ENCODE data around the gene SCYL1. TPM values are rescaled to one million over a fixed set of nuclear protein-coding genes. Genes with fewer than 3 reads are reported as not detected.

The SCYL1 gene
- total and polyA plus RNA-seq, 2 of the 4 experiments (the other 2 are of a cell fraction): 96.4 to 150 TPM

DNA sequence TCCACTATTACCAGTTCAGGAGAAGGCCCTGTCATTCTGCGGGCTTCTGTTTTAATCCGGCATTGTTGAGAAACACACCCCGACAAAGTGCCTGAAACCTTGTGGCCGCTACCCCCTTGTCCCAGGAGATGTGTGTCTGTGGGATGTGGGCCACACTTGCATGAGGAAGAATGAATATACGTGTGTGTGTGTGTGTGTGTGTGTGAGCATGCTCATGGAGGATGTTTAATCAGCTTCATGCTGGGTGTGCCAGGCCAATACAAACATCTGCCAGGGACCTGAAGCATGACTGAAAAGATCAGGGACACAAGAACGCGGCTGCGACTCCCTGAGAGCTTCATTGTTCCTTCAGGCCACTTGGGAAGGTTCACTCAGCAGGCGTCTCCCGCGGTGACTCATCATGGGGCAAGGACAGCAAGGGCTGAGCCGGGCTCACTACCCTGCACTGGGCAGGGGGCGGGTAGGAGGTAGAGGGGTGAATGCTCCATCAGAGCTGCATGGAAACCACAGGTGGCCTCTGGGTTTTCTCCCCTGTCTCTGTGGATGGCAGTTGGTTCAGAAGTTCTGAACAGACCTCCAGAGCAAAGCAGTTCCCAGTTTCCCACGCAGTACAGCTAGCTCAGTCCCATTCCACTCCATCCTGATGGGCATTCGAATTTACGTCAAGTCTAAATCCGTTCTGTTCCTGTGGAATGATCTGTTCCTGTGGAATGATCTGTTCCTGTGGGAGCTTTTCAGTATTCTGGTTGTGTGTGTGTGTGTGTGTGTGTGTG lies 33.1 kb upstream of the SCYL1 start:
- DNase-seq (peak; percentile 98), ATAC-seq (ENCODE audit: low read depth) (peak; percentile 4)
- Histone ChIP-seq H2BK15ac (ENCODE audit: low read depth, low read length) (peak overlapping the region; percentile 95), H3K36me3 (ENCODE audit: control insufficient read depth, insufficient read depth, low read length) (no peaks in the 10 kb centered on the region), H3K79me1 (ENCODE audit: low read depth in 1 of 2, low read length in 2 of 2) (peaks cover 12 to 60% of the 10 kb centered on the region in 2 experiments), H3K9me3 (ENCODE audit: control insufficient read depth, insufficient read depth, low read length) (no peaks in the 10 kb centered on the region), H2AK9ac (replicated peaks; ENCODE audit: low read depth, low read length, poor library complexity) (peak overlapping the region; percentile 93), H4K20me1 (ENCODE audit: insufficient read depth, low read length) (no peaks in the 10 kb centered on the region; the same call in 1 of the 2 replicates), H4K5ac (ENCODE audit: low read depth, low read length) (peak overlapping the region; percentile 92), H3K9me1 (ENCODE audit: insufficient read depth, low read length) (peaks cover 18% of the 10 kb centered on the region), H3K4me2 (ENCODE audit: low read depth, low read length) (peak overlapping the region; percentile 57), H3K4me3 (ENCODE audit: insufficient read depth, low read depth, low read length) (no peak overlapping the region), H3K4ac (ENCODE audit: low read depth, low read length) (peak overlapping the region; percentile 100), H2AFZ (replicated peaks; ENCODE audit: low read length, poor library complexity) (peak overlapping the region; percentile 63), H3K4me1 (ENCODE audit: control insufficient read depth, insufficient read depth, low read length) (peaks cover 56% of the 10 kb centered on the region), H2BK120ac (ENCODE audit: low read depth, low read length) (peak overlapping the region; percentile 99), H3K56ac (ENCODE audit: extremely low read depth, insufficient read depth, low read length) (peak overlapping the region; percentile 92), H2AK5ac (ENCODE audit: low read depth, low read length) (peak overlapping the region; percentile 100), H3K9ac (ENCODE audit: low read depth, low read length) (peak overlapping the region; percentile 56), H3K18ac (ENCODE audit: low read depth, low read length) (peak overlapping the region; percentile 91), H3K14ac (replicated peaks; ENCODE audit: low read depth, low read length) (peak overlapping the region; percentile 99), H4K91ac (ENCODE audit: insufficient read depth, low read depth, low read length) (peak overlapping the region; percentile 96), H3K23ac (ENCODE audit: low read depth, low read length) (peak overlapping the region; percentile 98), H3K27ac (ENCODE audit: insufficient read depth, low read length) (peak overlapping the region; percentile 98), H2BK20ac (ENCODE audit: low read depth, low read length) (peak overlapping the region; percentile 76), H3K27me3 (ENCODE audit: control insufficient read depth, insufficient read depth, low read length) (no peaks in the 10 kb centered on the region), H2BK5ac (ENCODE audit: low read depth, low read length, poor library complexity, severe bottlenecking) (peak overlapping the region; percentile 98), H4K8ac (ENCODE audit: low read depth in 2 of 2, low read length in 2 of 2) (peak overlapping the region; percentile 56 to 97)
- TF ChIP-seq BHLHE40 (IDR thresholded peaks at IDR 0.05; ENCODE audit: low read depth, low read length) (peak; percentile 44), MAFK (IDR thresholded peaks at IDR 0.05; ENCODE audit: low read depth, low read length) (0 out of 2 replicates have a peak, but pooled peaks have one; percentile 1), SMC3 (IDR thresholded peaks at IDR 0.05; ENCODE audit: low read depth, low read length) (no peak), MAZ (IDR thresholded peaks at IDR 0.05; ENCODE audit: borderline replicate concordance, low read depth, low read length) (0 out of 2 replicates have a peak, but pooled peaks have one; percentile 7), RAD21 (IDR thresholded peaks at IDR 0.05; ENCODE audit: low read length) (peak; percentile 19; the same call in 1 of the 2 replicates), NFE2L2 (IDR thresholded peaks at IDR 0.05; ENCODE audit: low read depth, low read length) (no peak; the same call in 1 of the 2 replicates), CHD1 (IDR thresholded peaks at IDR 0.05; ENCODE audit: low read depth, low read length) (peak; percentile 82), FOS (IDR thresholded peaks at IDR 0.05; ENCODE audit: low read depth, low read length) (peak; percentile 75), POLR2A (IDR thresholded peaks at IDR 0.05; ENCODE audit: low read depth, low read length) (peak; percentile 61; the same call in 1 of the 2 replicates), MXI1 (IDR thresholded peaks at IDR 0.05; ENCODE audit: borderline replicate concordance, low read depth, low read length) (no peak; the same call in 1 of the 2 replicates)
- TF ChIP-seq, protein P1, sequence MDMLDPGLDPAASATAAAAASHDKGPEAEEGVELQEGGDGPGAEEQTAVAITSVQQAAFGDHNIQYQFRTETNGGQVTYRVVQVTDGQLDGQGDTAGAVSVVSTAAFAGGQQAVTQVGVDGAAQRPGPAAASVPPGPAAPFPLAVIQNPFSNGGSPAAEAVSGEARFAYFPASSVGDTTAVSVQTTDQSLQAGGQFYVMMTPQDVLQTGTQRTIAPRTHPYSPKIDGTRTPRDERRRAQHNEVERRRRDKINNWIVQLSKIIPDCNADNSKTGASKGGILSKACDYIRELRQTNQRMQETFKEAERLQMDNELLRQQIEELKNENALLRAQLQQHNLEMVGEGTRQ (IDR thresholded peaks at IDR 0.05; ENCODE audit: low read depth, low read length): peak; percentile 4; the same call in 1 of the 2 replicates
- 26% methylated on average over 10 of the region's 17 CpGs; no CpG with 5 or more reads in 1 of the 2 experiments for WGBS, 2 experiments (ENCODE audit: extremely low coverage in 2 of 2, insufficient read length in 1 of 2)
- POLR2A ChIA-PET (ENCODE audit: unreplicated experiment): interaction anchor here (0.7 to 9.6 kb wide), 5 partner anchors 11 to 68 kb away, joined by 4 to 400 read pairs (median 12); partner anchors contain the start of genes MALAT1 and NEAT1
- intact Hi-C loops (cut with micrococcal nuclease) (loop anchor here (1.0 kb wide), 1 partner anchor 14 kb away; no protein-coding TSS in a partner anchor), in situ Hi-C loops (cut with MboI; ENCODE audit: low sequenced_read_pairs) (no loop called here), dilution Hi-C loops (cut with HindIII; ENCODE audit: low sequenced_read_pairs, unreplicated experiment) (no loop called here)
- BruUV-seq (replicated peaks): no TSS peak
- CTCF ChIA-PET: interaction anchor here (1.0 to 2.4 kb wide), 2 partner anchors 11 to 12 kb away, joined by 3 to 11 read pairs; no protein-coding TSS in a partner anchor

All from IMR-90 (cell line).